ENCODE data around the gene DTNBP1. TPM values are rescaled to one million over a fixed set of nuclear protein-coding genes. Genes with fewer than 3 reads are reported as not detected.

The DTNBP1 gene
- total RNA-seq, 1 donor from 2014 or later, result 10.2 TPM

Small RNA genes lying within 50 kb of the gene (small RNA-seq; reads per million reads assigned to genes)
- not detected for gene RF00001
